Caco-2 (cell line): ENCODE results near the gene UBE2F. TPM values are rescaled to one million over a fixed set of nuclear protein-coding genes. Genes with fewer than 3 reads are reported as not detected.

ENCODE experiments used
- BruUV-seq: library from RNA; stranded (reverse); fragments of 400-500 nt; replicated peaks from 2 replicates; lab custom pipeline; 2021; lab: Mats Ljungman, UMichigan
- CTCF ChIA-PET: fragments of 300-600 bp; sonication (Branson Sonifier 250); formaldehyde crosslinking; loops from one replicate; lab custom pipeline; 2022; ENCODE audit warnings: antibody characterized with exemption; lab: Charles Lee
- POLR2A ChIA-PET: fragments of 300-600 bp; sonication (Branson Sonifier 250); formaldehyde crosslinking; loops from one replicate; lab custom pipeline; 2022; ENCODE audit warnings: antibody characterized with exemption; lab: Charles Lee
- DNase-seq, 2 experiments: peaks; one replicate each; pipeline versions ENCODE4 v3.0.0 to v3.0.0-alpha.2; 2020 to 2022
- H3K27me3 ChIP-seq: replicated peaks from 2 replicates; pipeline ENCODE4 v1.6.0; 2011; ENCODE audit warnings: low read length; ENCODE audit not compliant: control insufficient read depth, insufficient read depth
- H3K36me3 ChIP-seq: 2 replicates; pipeline ENCODE4 v1.5.1; 2011; ENCODE audit warnings: low read length; ENCODE audit not compliant: control insufficient read depth, insufficient read depth
- H3K4me1 ChIP-seq: fragments of 250-450 bp; sonication (Bioruptor Pico); 2 replicates; pipeline ENCODE4 v1.5.1; 2020; ENCODE audit warnings: mild to moderate bottlenecking
- H3K4me3 ChIP-seq: 2 replicates; pipeline ENCODE4 v1.5.1; 2011; ENCODE audit warnings: low read depth, mild to moderate bottlenecking, control low read depth, low read length
- H3K9me3 ChIP-seq: fragments of 250-450 bp; sonication (Bioruptor Pico); 2 replicates; pipeline ENCODE4 v1.5.1; 2020; ENCODE audit warnings: mild to moderate bottlenecking, moderate library complexity
- H3K27ac Mint-ChIP-seq: one replicate; pipeline ENCODE4 v1.8.0; 2022; ENCODE audit warnings: mixed read lengths; ENCODE audit not compliant: unreplicated experiment
- H3K27me3 Mint-ChIP-seq: one replicate; pipeline ENCODE4 v1.8.0; 2022; ENCODE audit warnings: mixed read lengths; ENCODE audit not compliant: insufficient read depth, unreplicated experiment
- H3K36me3 Mint-ChIP-seq: one replicate; pipeline ENCODE4 v1.8.0; 2022; ENCODE audit warnings: mild to moderate bottlenecking, mixed read lengths; ENCODE audit not compliant: insufficient read depth, unreplicated experiment
- H3K4me1 Mint-ChIP-seq: one replicate; pipeline ENCODE4 v1.8.0; 2022; ENCODE audit warnings: low read depth, mixed read lengths; ENCODE audit not compliant: unreplicated experiment
- H3K4me3 Mint-ChIP-seq: one replicate; pipeline ENCODE4 v1.8.0; 2022; ENCODE audit warnings: mild to moderate bottlenecking, moderate library complexity, mixed read lengths; ENCODE audit not compliant: unreplicated experiment
- H3K9me3 Mint-ChIP-seq: one replicate; pipeline ENCODE4 v1.8.0; 2022; ENCODE audit warnings: mixed read lengths; ENCODE audit not compliant: unreplicated experiment
- intact Hi-C: fragments of 100-400 bp; cut with micrococcal nuclease; formaldehyde crosslinking; loops from one replicate; pipeline ENCODE4 v1.10.0; 2022; ENCODE audit not compliant: unreplicated experiment
- total RNA-seq: library from RNA; stranded (reverse); gene quantifications from 2 replicates; pipeline ENCODE4 v1.2.3, GENCODE V29; 2022
- TF ChIP-seq, protein P1 (sequence below), 2 experiments: fragments of 200-600 bp in 1 of 2; IDR thresholded peaks; 1 replicate in 1 of 2; 2 replicates in 1 of 2; pipeline versions ENCODE4 v1.5.1 to v1.8.0; 2011 to 2022; ENCODE audit warnings: antibody characterized with exemption in 1 of 2, control low read depth in 1 of 2, inconsistent platforms in 1 of 2, low read depth in 1 of 2, low read length in 1 of 2, mild to moderate bottlenecking in 1 of 2, moderate library complexity in 1 of 2; ENCODE audit not compliant: insufficient read depth in 1 of 2, severe bottlenecking in 1 of 2, unreplicated experiment in 1 of 2

UBE2F gene
- total RNA-seq, 1 experiment from 2014 or later: 38.9 TPM

DNA sequence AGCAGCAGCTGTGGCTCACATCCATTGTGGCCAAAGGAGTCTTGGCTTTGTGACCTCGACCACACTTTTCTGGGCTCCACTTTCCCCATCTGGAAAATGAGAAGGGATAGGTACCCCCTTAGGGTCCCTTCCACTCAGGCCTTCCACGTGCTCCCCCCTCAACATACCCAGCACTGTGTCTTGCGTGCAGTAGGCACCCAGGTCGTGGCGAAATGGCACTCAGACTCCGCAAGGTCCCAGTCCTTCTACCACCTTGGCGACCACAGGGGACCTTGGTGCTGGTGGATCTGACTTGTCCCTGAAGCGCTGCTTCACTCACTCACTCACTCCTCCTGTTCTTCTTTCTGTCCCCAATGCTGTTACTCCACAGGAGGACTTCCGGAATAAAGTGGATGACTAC lies 74.1 kb downstream of the UBE2F start:
- Mint-ChIP-seq H3K27me3 (no peaks in the 10 kb centered on the region), H3K9me3 (no peaks in the 10 kb centered on the region), H3K4me3 (no peak overlapping the region), H3K27ac (no peak overlapping the region), H3K36me3 (peaks cover 13% of the 10 kb centered on the region), H3K4me1 (no peaks in the 10 kb centered on the region)
- Histone ChIP-seq H3K4me1 (no peaks in the 10 kb centered on the region), H3K4me3 (no peak overlapping the region), H3K36me3 (no peaks in the 10 kb centered on the region), H3K27me3 (no peaks in the 10 kb centered on the region), H3K9me3 (no peaks in the 10 kb centered on the region)
- CTCF ChIA-PET: interaction anchor here (0.6 kb wide), 1 partner anchor 121 kb away, joined by 6 read pairs; no protein-coding TSS in a partner anchor
- no peak for DNase-seq
- intact Hi-C loops: no loop called here
- BruUV-seq: no TSS peak
- POLR2A ChIA-PET: no interaction called here
- TF ChIP-seq, protein P1, sequence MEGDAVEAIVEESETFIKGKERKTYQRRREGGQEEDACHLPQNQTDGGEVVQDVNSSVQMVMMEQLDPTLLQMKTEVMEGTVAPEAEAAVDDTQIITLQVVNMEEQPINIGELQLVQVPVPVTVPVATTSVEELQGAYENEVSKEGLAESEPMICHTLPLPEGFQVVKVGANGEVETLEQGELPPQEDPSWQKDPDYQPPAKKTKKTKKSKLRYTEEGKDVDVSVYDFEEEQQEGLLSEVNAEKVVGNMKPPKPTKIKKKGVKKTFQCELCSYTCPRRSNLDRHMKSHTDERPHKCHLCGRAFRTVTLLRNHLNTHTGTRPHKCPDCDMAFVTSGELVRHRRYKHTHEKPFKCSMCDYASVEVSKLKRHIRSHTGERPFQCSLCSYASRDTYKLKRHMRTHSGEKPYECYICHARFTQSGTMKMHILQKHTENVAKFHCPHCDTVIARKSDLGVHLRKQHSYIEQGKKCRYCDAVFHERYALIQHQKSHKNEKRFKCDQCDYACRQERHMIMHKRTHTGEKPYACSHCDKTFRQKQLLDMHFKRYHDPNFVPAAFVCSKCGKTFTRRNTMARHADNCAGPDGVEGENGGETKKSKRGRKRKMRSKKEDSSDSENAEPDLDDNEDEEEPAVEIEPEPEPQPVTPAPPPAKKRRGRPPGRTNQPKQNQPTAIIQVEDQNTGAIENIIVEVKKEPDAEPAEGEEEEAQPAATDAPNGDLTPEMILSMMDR (IDR thresholded peaks at IDR 0.05; ENCODE audit: insufficient read depth in 1 of 2, low read depth in 1 of 2, low read length in 1 of 2, severe bottlenecking in 1 of 2, unreplicated experiment in 1 of 2): no peak

GRCh38 chr2:238042090-238042489 lies 75.3 kb downstream of the UBE2F start:
- TF ChIP-seq, protein P1 (IDR thresholded peaks at IDR 0.05; ENCODE audit: insufficient read depth in 1 of 2, low read depth in 1 of 2, low read length in 1 of 2, severe bottlenecking in 1 of 2, unreplicated experiment in 1 of 2): no peak
- CTCF ChIA-PET: no interaction called here
- no peaks in the 10 kb centered on the region for H3K27me3 ChIP-seq
- POLR2A ChIA-PET: no interaction called here
- no peaks in the 10 kb centered on the region for H3K9me3 ChIP-seq
- no peak overlapping the region for H3K4me3 ChIP-seq
- no peak for DNase-seq
- Mint-ChIP-seq H3K27me3 (no peaks in the 10 kb centered on the region), H3K4me3 (no peak overlapping the region), H3K4me1 (no peaks in the 10 kb centered on the region), H3K27ac (no peak overlapping the region), H3K9me3 (no peaks in the 10 kb centered on the region), H3K36me3 (peaks cover 8% of the 10 kb centered on the region)
- BruUV-seq: no TSS peak
- intact Hi-C loops: no loop called here
- H3K36me3 ChIP-seq: no peaks in the 10 kb centered on the region
- no peaks in the 10 kb centered on the region for H3K4me1 ChIP-seq

GRCh38 chr2:238042849-238043584 lies 76.2 kb downstream of the UBE2F start:
- Mint-ChIP-seq H3K4me1 (no peaks in the 10 kb centered on the region), H3K4me3 (no peak overlapping the region), H3K9me3 (no peaks in the 10 kb centered on the region), H3K27ac (no peak overlapping the region), H3K36me3 (peaks cover 15% of the 10 kb centered on the region), H3K27me3 (no peaks in the 10 kb centered on the region)
- BruUV-seq: no TSS peak
- CTCF ChIA-PET: no interaction called here
- Histone ChIP-seq H3K4me1 (no peaks in the 10 kb centered on the region), H3K9me3 (no peaks in the 10 kb centered on the region), H3K4me3 (no peak overlapping the region), H3K36me3 (no peaks in the 10 kb centered on the region), H3K27me3 (no peaks in the 10 kb centered on the region)
- POLR2A ChIA-PET: no interaction called here
- no peak for DNase-seq
- TF ChIP-seq, protein P1 (IDR thresholded peaks at IDR 0.05; ENCODE audit: insufficient read depth in 1 of 2, low read depth in 1 of 2, low read length in 1 of 2, severe bottlenecking in 1 of 2, unreplicated experiment in 1 of 2): no peak
- intact Hi-C loops: no loop called here
